GM12878 (cell line): Measurements from ENCODE around the gene TBXAS1. TPM values are rescaled to one million over a fixed set of nuclear protein-coding genes. Genes with fewer than 3 reads are reported as not detected.

ENCODE experiments used
- ATAC-seq: fragments of 200-7000 bp; cut with Tn5 transposase; 3 replicates; pipeline ENCODE4 v1.9.1; 2020; ENCODE audit warnings: mild to moderate bottlenecking, moderate library complexity
- BruUV-seq: library from RNA; stranded (reverse); fragments of 400-500 nt; replicated peaks from 2 replicates; lab custom pipeline; 2021; lab: Mats Ljungman, UMichigan
- CTCF ChIA-PET: fragments of 300-600 bp; sonication (Branson Sonifier 250); formaldehyde crosslinking; extraction: SDS; loops from one replicate; lab custom pipeline; 2021; ENCODE audit warnings: inconsistent platforms; lab: Yijun Ruan, JAX
- POLR2A ChIA-PET: fragments of 350-600 bp; formaldehyde crosslinking; extraction: SDS; loops from one replicate; lab custom pipeline; 2021; ENCODE audit warnings: inconsistent platforms; lab: Charles Lee
- RAD21 ChIA-PET: fragments of 300-600 bp; sonication (Branson Sonifier 250); formaldehyde crosslinking; loops from one replicate; lab custom pipeline; 2023; ENCODE audit warnings: antibody characterized with exemption; ENCODE audit not compliant: unreplicated experiment; lab: Charles Lee
- SMC1A ChIA-PET: fragments of 300-600 bp; sonication (Branson Sonifier 250); formaldehyde crosslinking; loops from one replicate; lab custom pipeline; 2023; ENCODE audit not compliant: unreplicated experiment, uncharacterized antibody; lab: Charles Lee
- DNase-seq: peaks from one replicate; pipeline ENCODE4 v3.0.0-alpha.2; 2011; ENCODE audit warnings: low read depth, low spot score
- FAIRE-seq: peaks from 3 replicates; lab custom pipeline; 2011; peaks lifted over from hg19 to GRCh38; lab: Jason Lieb, UNC
- H2AFZ ChIP-seq: 2 replicates; pipeline ENCODE4 v1.6.0; 2011; ENCODE audit warnings: low read depth, low read length, control low read depth; ENCODE audit not compliant: control insufficient read depth
- H3K27ac ChIP-seq: 2 replicates; pipeline ENCODE4 v1.5.1; 2011; ENCODE audit warnings: control low read depth; ENCODE audit not compliant: control insufficient read depth, insufficient read depth
- H3K27me3 ChIP-seq, 2 experiments: replicated peaks in 1 of 2; 2 replicates each; pipeline versions ENCODE4 v1.6.0 to v1.6.1; 2011; ENCODE audit warnings: low read length in 1 of 2; ENCODE audit not compliant: control insufficient read depth in 2 of 2, insufficient read depth in 2 of 2
- H3K36me3 ChIP-seq, 2 experiments: 2 replicates each; pipeline ENCODE4 v1.5.1; 2011; ENCODE audit warnings: low read length in 1 of 2; ENCODE audit not compliant: control insufficient read depth in 2 of 2, insufficient read depth in 2 of 2
- H3K4me1 ChIP-seq: 2 replicates; pipeline ENCODE4 v1.6.1; 2011; ENCODE audit warnings: mild to moderate bottlenecking, low read length, moderate library complexity, mixed read lengths; ENCODE audit not compliant: control insufficient read depth, insufficient read depth
- H3K4me2 ChIP-seq: 2 replicates; pipeline ENCODE4 v1.6.0; 2011; ENCODE audit warnings: control low read depth; ENCODE audit not compliant: control insufficient read depth, insufficient read depth
- H3K4me3 ChIP-seq: fragments of 200-600 bp; sonication (generic); 2 replicates; pipeline ENCODE4 v1.5.1; 2016
- H3K79me2 ChIP-seq: 2 replicates; pipeline ENCODE4 v1.6.0; 2011; ENCODE audit warnings: low read length; ENCODE audit not compliant: control insufficient read depth, insufficient read depth
- H3K9ac ChIP-seq: 2 replicates; pipeline ENCODE4 v1.8.0; 2011; ENCODE audit warnings: low read length, control low read depth, mixed read lengths; ENCODE audit not compliant: control insufficient read depth, insufficient read depth
- H3K9me3 ChIP-seq: replicated peaks from 3 replicates; pipeline ENCODE4 v1.5.1; 2011; ENCODE audit warnings: mild to moderate bottlenecking, low read length; ENCODE audit not compliant: control insufficient read depth, insufficient read depth
- H4K20me1 ChIP-seq: 2 replicates; pipeline ENCODE4 v1.6.0; 2011; ENCODE audit not compliant: control insufficient read depth, insufficient read depth
- CBX3 ChIP-seq: fragments of 200-600 bp; sonication (generic); IDR thresholded peaks from 2 replicates; pipeline ENCODE4 v1.6.1; 2016; ENCODE audit warnings: low read depth, borderline replicate concordance
- CHD1 ChIP-seq: IDR thresholded peaks from 2 replicates; pipeline ENCODE4 v1.6.1; 2012; ENCODE audit warnings: low read depth, low read length, improper control_type of control experiment
- GATAD2B ChIP-seq: fragments of 450-650 bp; conservative IDR thresholded peaks from 2 replicates; pipeline ENCODE4 v1.6.1; 2017; ENCODE audit warnings: low read depth, mild to moderate bottlenecking, moderate library complexity
- NFXL1 ChIP-seq: fragments of 450-650 bp; IDR thresholded peaks from 2 replicates; pipeline ENCODE4 v1.6.1; 2017; ENCODE audit warnings: antibody characterized with exemption, mild to moderate bottlenecking, borderline replicate concordance
- NR2C2 ChIP-seq: IDR thresholded peaks from 2 replicates; pipeline ENCODE4 v1.6.1; 2011; ENCODE audit warnings: borderline replicate concordance, low read depth; ENCODE audit not compliant: control insufficient read depth, insufficient read length
- POLR2AphosphoS5 ChIP-seq: IDR thresholded peaks from 2 replicates; pipeline ENCODE4 v1.6.1; 2011; ENCODE audit warnings: mild to moderate bottlenecking, low read length, inconsistent platforms
- RAD51 ChIP-seq: fragments of 450-650 bp; IDR thresholded peaks from 2 replicates; pipeline ENCODE4 v1.6.1; 2016; ENCODE audit warnings: moderate library complexity, mild to moderate bottlenecking, inconsistent platforms
- SMARCA5 ChIP-seq: fragments of 450-650 bp; IDR thresholded peaks from 2 replicates; pipeline ENCODE4 v1.6.1; 2017; ENCODE audit warnings: mild to moderate bottlenecking
- YBX1 ChIP-seq: fragments of 450-650 bp; IDR thresholded peaks from 2 replicates; pipeline ENCODE4 v1.6.1; 2016; ENCODE audit warnings: antibody characterized with exemption
- ZNF274 ChIP-seq: IDR thresholded peaks from one replicate; pipeline ENCODE4 v1.8.0; 2011; ENCODE audit not compliant: insufficient read length, insufficient read depth
- ZNF384 ChIP-seq: IDR thresholded peaks from 2 replicates; pipeline ENCODE4 v1.6.1; 2012; ENCODE audit warnings: low read depth, mild to moderate bottlenecking, low read length, improper control_type of control experiment, borderline replicate concordance
- WGBS: methylation state at CpG from one replicate; pipeline ENCODE4 v1.1.6; 2016; ENCODE audit warnings: low lambda C conversion rate; ENCODE audit not compliant: insufficient replicate concordance, insufficient coverage; ENCODE audit errors: missing lambda C conversion rate; 5-methylcytosine and 5-hydroxymethylcytosine counted together
- in situ Hi-C: fragments of 300-500 bp; cut with MboI; formaldehyde crosslinking; loops from 9 replicates; pipeline ENCODE4 v1.14.3; 2018; ENCODE audit warnings: mixed read lengths
- intact Hi-C: fragments of 100-400 bp; cut with micrococcal nuclease; formaldehyde crosslinking; loops from one replicate; pipeline ENCODE4 v1.14.2; 2022; ENCODE audit not compliant: unreplicated experiment
- polyA plus RNA-seq, 11 experiments: library from polyadenylated mRNA; depleted of rRNA in 4 of 11; unstranded in 6 of 11; stranded (reverse) in 5 of 11; fragments of >200 nt; fragmentation: Nextera tagmentation in 4 of 11; fragmentation: Illumina TruSeq in 1 of 11; extraction: Ambion mirVana in 4 of 11; extraction: Trizol in 1 of 11; gene quantifications; 1 replicate in 1 of 11; 2 replicates in 10 of 11; pipeline versions ENCODE4 v1.2.1 to v1.2.3, GENCODE V29; 2011 to 2016; ENCODE audit warnings: inconsistent platforms in 2 of 11, missing spikeins in 2 of 11, low read depth in 1 of 11
- total RNA-seq, 4 experiments: library from RNA; depleted of rRNA in 3 of 4; stranded (reverse); fragments of >200 nt in 3 of 4; fragmentation: Illumina TruSeq in 1 of 4; extraction: Trizol in 1 of 4; gene quantifications; 2 replicates each; pipeline versions ENCODE4 v1.2.1 to v1.2.3, GENCODE V29; 2013 to 2021
- TF ChIP-seq, protein P1 (sequence below): IDR thresholded peaks from 2 replicates; pipeline ENCODE4 v1.6.1; 2012; ENCODE audit warnings: low read depth, low read length, improper control_type of control experiment
- TF ChIP-seq, protein P2 (sequence below): IDR thresholded peaks from 2 replicates; pipeline ENCODE4 v1.6.1; 2011; ENCODE audit warnings: borderline replicate concordance, low read depth, mild to moderate bottlenecking, moderate library complexity, low read length; ENCODE audit not compliant: insufficient read depth, poor library complexity, severe bottlenecking
- TF ChIP-seq, protein P3 (sequence below): fragments of 450-650 bp; IDR thresholded peaks from 2 replicates; pipeline ENCODE4 v1.6.1; 2017; ENCODE audit warnings: mild to moderate bottlenecking, moderate library complexity
- TF ChIP-seq, protein P4 (sequence below): fragments of 450-650 bp; IDR thresholded peaks from 2 replicates; pipeline ENCODE4 v1.6.1; 2016; ENCODE audit warnings: mild to moderate bottlenecking

Gene TBXAS1
- total and polyA plus RNA-seq, 10 of the 15 experiments (the other 5 are each of a cell fraction or from before 2014, with no cell fraction given), result 1.5 to 32.7 (median 16.3) TPM

DNA sequence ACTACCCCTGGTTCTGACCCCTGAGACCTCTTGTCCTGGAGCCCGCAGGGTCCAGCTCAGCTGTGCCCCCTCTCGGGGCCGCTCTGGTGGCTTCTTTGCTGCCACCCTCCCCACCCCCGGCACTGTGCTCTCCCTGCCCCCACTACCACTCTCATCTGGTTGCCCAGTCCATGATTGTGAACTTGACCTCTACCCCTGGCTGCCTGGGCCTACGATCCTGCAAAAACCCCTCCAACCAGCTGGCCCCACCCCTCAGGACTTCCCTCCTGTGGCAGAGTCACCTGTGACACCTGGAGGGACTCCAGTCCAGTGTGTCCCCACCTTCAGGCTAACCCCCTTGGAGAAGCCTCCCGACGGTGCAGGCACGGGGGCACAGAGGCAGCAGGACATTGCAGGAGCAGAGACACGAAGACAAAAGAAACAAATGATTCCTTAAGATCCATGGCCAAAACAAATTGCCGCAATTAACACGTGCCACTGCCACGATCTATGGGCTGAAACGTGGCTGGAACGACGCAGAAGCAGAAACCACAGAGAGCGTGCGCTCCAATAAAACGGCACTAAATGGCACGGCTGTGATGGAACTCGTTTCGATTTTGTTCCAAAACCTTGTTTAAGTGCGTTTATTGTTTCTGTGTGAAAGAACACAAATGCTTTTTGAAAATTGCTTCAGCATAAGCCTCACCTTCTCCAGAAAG lies 161.7 kb downstream of the TBXAS1 start:
- H3K4me3 ChIP-seq, result no peak overlapping the region
- H3K4me2 ChIP-seq, result no peak overlapping the region
- no peaks in the 10 kb centered on the region for H3K9me3 ChIP-seq
- no TSS peak for BruUV-seq
- H3K27me3 ChIP-seq, result no peaks in the 10 kb centered on the region; a peak in 1 of 4 replicates
- H4K20me1 ChIP-seq, result no peaks in the 10 kb centered on the region
- no peak overlapping the region for H3K27ac ChIP-seq
- H3K4me1 ChIP-seq, result no peaks in the 10 kb centered on the region
- intact Hi-C loops (no loop called here), in situ Hi-C loops (no loop called here)
- no peak for DNase-seq
- no peak overlapping the region for H2AFZ ChIP-seq
- ChIA-PET RAD21 (no interaction called here), SMC1A (no interaction called here), POLR2A (no interaction called here), CTCF (interaction anchor here (1.4 kb wide), 1 partner anchor 345 kb away, joined by 4 read pairs; no protein-coding TSS in a partner anchor)
- no peak for ATAC-seq
- WGBS, result 91% methylated on average over 20 of the region's 22 CpGs
- H3K79me2 ChIP-seq, result no peaks in the 10 kb centered on the region
- FAIRE-seq, result no peak
- no peaks in the 10 kb centered on the region for H3K36me3 ChIP-seq
- H3K9ac ChIP-seq, result no peak overlapping the region
- TF ChIP-seq, protein P1, sequence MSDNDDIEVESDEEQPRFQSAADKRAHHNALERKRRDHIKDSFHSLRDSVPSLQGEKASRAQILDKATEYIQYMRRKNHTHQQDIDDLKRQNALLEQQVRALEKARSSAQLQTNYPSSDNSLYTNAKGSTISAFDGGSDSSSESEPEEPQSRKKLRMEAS, result no peak
- TF ChIP-seq CHD1, result no peak
- TF ChIP-seq CBX3, result no peak
- TF ChIP-seq GATAD2B, result no peak
- no peak for TF ChIP-seq NFXL1
- TF ChIP-seq POLR2AphosphoS5, result no peak
- no peak for TF ChIP-seq NR2C2
- no peak for TF ChIP-seq RAD51
- no peak for TF ChIP-seq YBX1
- TF ChIP-seq, protein P2, sequence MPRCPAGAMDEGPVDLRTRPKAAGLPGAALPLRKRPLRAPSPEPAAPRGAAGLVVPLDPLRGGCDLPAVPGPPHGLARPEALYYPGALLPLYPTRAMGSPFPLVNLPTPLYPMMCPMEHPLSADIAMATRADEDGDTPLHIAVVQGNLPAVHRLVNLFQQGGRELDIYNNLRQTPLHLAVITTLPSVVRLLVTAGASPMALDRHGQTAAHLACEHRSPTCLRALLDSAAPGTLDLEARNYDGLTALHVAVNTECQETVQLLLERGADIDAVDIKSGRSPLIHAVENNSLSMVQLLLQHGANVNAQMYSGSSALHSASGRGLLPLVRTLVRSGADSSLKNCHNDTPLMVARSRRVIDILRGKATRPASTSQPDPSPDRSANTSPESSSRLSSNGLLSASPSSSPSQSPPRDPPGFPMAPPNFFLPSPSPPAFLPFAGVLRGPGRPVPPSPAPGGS, result no peak
- TF ChIP-seq, protein P3, sequence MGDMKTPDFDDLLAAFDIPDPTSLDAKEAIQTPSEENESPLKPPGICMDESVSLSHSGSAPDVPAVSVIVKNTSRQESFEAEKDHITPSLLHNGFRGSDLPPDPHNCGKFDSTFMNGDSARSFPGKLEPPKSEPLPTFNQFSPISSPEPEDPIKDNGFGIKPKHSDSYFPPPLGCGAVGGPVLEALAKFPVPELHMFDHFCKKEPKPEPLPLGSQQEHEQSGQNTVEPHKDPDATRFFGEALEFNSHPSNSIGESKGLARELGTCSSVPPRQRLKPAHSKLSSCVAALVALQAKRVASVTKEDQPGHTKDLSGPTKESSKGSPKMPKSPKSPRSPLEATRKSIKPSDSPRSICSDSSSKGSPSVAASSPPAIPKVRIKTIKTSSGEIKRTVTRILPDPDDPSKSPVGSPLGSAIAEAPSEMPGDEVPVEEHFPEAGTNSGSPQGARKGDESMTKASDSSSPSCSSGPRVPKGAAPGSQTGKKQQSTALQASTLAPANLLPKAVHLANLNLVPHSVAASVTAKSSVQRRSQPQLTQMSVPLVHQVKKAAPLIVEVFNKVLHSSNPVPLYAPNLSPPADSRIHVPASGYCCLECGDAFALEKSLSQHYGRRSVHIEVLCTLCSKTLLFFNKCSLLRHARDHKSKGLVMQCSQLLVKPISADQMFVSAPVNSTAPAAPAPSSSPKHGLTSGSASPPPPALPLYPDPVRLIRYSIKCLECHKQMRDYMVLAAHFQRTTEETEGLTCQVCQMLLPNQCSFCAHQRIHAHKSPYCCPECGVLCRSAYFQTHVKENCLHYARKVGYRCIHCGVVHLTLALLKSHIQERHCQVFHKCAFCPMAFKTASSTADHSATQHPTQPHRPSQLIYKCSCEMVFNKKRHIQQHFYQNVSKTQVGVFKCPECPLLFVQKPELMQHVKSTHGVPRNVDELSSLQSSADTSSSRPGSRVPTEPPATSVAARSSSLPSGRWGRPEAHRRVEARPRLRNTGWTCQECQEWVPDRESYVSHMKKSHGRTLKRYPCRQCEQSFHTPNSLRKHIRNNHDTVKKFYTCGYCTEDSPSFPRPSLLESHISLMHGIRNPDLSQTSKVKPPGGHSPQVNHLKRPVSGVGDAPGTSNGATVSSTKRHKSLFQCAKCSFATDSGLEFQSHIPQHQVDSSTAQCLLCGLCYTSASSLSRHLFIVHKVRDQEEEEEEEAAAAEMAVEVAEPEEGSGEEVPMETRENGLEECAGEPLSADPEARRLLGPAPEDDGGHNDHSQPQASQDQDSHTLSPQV, result no peak
- no peak for TF ChIP-seq SMARCA5
- TF ChIP-seq, protein P4, sequence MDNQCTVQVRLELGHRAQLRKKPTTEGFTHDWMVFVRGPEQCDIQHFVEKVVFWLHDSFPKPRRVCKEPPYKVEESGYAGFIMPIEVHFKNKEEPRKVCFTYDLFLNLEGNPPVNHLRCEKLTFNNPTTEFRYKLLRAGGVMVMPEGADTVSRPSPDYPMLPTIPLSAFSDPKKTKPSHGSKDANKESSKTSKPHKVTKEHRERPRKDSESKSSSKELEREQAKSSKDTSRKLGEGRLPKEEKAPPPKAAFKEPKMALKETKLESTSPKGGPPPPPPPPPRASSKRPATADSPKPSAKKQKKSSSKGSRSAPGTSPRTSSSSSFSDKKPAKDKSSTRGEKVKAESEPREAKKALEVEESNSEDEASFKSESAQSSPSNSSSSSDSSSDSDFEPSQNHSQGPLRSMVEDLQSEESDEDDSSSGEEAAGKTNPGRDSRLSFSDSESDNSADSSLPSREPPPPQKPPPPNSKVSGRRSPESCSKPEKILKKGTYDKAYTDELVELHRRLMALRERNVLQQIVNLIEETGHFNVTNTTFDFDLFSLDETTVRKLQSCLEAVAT, result no peak
- no peak for TF ChIP-seq ZNF384
- no peak for TF ChIP-seq ZNF274
